Activated CD8-positive, alpha-beta memory T cell treated with anti-CD3 and anti-CD28 coated beads for 4 hours (primary cell): ENCODE measurements around the gene AKTIP.
A peak's percentile ranks its signal among the peaks of the same experiment; 100 is the strongest.
"Not testable (repeated sequence)": the region's sequence is repeated elsewhere in the genome, so short reads cannot be mapped to it uniquely, and the experiment has no call there.

Source experiments
- DNase-seq, 2 donors: peaks; one replicate each; pipeline ENCODE4 v3.0.0-alpha.2; 2020; ENCODE audit warnings: low read depth in 2 of 2

Gene AKTIP

DNA sequence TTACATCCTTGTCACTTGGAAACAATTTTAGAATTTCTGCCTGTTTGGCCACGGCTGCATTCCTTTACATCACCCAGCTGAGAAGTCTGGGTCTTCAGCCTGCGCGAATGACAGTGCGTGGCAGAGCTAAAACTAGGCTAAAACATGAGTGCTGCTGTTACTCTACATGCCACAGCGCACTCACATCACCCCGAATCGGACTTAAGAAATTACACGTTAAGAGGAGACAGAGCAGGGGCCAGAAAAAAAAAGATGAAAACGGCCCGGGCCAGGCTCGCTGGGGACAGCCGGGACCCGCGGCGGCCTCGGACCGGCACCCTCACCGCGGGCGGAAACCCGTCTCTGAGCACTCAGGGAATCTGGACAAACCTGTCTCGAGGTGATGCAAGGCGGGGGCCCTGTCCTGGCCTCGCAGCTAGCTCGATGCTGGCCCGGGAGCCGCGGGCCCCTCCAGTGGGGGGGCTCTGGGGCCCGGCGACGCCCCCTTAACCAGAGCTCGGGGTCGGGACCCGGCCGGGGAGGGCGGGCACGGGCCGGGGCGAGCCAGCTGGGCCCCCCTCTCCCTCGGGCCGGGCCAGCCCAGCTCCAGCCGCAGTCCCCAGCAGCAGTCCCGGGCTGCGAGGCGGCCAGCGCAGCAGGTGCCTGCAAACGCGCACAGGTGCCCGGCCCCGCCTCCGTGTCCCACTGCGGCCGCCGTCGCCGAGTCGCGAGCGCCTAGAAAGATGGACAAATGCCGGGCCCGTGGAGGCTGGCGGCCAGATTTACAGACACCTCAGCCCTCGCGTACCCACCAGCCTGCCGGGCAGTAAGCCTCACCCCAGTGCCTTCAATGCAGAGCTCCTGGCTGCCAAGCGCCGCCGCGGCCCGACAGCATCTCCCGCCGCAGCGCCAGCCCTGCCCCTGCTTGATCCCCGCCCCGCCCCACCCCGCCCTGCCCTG, at the start of gene AKTIP:
AKTIP (minus strand) TSS at position 879 of the 939 bp plus-strand sequence. CDS start 2,950 bp downstream, outside the sequence.
- no peak for DNase-seq

DNA sequence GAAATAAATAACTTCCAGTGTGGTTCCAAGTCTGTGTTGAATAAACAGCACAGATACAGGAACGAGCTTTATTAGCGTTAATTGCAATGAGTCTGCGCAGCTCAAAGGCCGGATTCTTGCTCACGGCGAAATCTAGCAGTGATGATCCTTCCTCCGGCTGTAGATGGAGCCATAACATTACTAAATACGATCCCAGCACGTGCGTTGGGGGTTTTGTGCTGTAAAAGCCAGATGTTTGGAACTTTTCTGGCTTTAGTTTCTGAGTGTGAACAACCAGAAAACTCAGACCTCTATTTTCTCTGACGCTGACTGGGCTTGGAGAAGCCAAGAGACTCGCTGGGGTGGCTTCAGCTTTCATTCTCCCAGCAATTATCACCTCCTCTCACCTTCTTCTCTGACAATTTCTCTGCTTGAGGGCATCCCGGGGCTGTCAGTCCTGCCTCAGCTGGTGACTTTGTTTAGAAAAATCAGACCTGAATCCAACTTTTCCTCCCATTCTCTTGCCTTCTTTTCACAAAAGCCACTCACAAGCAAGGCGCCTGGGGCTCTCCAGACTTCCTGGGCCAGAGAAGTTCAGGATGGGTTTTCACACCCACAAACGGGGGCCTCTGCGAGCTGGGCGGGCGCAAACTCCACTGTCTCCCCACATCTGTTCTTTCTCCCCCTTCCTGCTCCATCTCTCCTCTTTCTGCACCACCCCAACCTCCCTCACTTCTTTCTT, 47.1 kb upstream of the AKTIP start:
- DNase-seq, result peak; percentile 4 to 28

DNA sequence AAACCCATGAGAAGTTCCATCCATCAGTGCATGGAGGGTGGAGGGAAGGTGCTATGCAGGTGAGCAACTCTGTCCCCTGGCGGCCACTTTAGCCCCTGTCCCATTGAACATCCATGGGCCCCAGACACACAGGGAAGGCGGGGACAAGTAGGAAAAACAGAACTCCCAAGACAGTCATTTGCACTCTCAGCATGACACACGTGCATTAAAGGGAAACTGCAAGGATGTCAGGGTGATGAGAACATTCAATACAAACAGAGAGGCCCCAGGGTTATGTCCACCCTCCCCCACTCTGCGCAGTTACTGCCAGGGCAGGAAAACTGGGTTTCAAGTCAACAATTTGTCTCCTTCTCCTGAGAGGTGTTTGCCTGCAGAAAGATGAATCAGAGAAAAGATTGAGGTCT, 44.0 kb upstream of the AKTIP start:
- DNase-seq, result no peak

DNA sequence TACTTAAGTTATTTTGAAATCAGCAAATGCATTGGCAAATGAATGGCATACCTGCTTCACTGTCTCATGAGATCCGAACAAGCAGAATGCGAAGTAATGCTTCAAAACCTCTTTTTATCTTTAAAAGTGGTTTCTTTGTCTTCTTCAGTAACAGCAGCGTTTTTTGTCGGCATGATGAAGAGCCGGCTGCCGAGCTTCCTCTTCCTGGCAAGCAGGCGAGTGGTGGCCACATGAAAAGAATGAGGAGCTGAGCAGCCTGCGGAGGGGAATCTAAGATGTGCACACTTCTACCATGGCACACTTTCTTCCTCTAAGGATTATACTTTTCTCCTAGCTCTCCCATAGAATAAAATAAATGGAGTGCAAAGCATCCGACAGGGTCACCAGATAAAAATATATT, 42.4 kb upstream of the AKTIP start:
- DNase-seq, result peak in 1 of 2 donors; percentile 8

DNA sequence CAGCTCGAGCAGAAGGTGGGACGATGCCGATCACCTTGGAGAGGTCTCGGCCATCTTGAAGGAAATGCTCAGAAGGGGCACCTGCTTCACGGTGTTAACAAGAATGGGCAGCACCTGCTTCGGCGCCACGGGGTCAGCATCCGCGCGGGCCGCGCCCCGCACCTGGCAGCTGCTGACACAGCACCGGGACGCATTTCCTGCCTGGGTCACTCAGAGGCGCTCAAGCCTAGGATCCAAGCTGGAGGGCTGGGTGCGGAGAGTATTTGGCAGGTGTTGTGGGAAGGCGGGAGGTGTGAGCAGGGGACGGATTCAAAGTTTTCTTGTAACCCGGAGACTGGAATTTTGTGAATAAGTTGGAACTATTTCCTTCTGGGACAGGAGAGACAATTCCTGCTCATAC, 39.3 kb upstream of the AKTIP start:
- no peak for DNase-seq

DNA sequence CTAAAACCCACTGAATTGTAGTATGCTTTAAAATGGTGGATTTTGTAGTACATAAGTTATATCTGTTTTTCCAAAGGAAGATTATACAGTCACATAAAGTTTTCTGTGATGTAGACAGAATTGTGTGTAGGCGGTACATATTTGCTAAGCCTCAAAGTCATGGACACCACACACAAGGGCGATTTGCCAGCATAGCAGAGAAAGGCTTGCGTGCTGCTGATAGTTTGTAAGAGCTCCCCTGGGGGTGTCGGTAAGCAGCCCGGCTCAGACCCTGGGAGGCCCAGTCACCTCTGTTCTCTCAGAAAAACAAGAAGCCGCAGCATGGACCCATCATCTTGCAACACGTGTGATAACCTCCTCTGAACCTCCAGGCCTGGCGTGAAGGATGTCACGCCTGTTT, 38.3 kb upstream of the AKTIP start:
- no peak for DNase-seq

DNA sequence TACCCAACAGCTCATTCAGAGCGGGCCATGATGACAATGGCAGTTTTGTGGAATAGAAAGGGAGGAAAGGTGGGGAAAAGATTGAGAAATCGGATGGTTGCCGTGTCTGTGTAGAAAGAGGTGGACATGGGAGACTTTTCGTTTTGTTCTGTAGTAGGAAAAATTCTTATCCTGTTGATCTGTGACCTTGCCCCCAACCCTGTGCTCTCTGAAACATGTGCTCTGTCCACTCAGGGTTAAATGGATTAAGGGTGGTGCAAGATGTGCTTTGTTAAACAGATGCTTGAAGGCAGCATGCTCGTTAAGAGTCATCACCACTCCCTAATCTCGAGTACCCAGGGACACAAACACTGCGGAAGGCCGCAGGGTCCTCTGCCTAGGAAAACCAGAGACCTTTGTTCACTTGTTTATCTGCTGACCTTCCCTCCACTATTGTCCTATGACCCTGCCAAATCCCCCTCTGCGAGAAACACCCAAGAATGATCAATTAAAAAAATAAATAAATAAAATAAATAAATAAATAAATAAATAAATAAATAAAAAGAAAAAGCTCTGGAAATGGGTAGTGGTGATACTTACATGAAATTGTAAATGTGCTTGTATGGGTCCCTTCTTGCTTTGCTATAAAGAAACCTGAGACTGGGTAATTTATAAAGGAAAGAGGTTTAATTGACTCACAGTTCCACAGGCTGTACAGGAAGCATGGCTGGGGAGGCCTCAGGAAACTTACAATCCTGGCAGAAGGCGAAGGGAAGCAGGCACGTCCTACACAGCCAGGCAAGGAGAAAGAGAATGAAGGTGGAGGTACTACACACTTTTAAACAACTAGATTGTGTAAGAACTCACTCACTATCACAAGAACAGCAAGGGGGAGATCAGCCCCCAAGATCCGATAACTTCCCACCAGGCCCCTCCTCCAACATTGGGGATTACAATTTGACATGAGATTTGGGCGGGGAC, 37.0 kb upstream of the AKTIP start:
- not testable (repeated sequence) for DNase-seq

DNA sequence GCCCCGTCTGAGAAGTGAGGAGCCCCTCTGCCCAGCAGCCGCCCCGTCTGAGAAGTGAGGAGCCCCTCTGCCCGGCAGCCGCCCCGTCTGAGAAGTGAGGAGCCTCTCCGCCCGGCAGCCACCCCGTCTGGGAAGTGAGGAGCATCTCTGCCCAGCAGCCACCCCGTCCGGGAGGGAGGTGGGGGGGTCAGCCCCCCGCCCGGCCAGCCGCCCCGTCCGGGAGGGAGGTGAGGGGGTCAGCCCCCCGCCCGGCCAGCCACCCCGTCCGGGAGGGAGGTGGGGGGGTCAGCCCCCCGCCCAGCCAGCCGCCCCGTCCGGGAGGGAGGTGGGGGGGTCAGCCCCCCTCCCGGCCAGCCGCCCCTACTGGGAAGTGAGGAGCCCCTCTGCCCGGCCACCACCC, 36.3 kb upstream of the AKTIP start:
- not testable (repeated sequence) for DNase-seq

DNA sequence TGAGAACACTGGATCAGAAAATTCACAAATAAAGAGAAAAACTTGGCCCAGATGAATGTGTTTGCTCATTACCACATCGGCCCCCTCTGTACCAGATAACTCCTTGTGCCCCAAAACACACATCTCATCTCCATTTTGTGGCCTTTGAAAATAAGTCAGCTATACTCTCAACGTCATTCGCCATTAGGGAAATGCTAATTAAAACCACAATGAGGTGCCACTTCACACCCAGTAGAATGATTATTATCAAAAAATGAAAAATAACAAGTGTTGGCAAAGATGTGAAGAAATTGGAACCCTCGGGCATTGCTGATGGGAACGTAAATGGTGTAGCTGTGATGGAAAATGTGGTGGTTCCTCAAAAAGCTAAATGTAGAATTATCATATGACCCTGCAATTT, 34.6 kb upstream of the AKTIP start:
- no peak for DNase-seq

DNA sequence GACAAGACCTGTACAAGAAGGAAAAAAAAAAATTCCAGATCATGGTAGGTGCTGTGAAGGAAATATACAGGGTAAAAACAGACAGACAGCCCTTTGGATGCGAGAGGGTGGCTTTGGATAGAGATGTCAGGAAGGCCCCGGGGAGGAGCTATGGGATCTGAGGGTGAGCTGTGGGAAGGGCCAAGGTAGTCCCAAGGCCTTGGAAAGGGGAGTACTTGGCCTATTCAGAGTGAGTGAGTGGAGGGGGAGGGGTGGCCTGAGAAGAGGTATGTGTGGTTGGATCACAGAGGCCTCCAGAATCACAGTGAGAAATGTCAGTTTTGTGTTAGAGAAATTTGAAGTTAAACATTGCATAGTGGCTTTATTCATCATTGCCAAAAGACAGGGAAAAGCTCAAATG, 31.2 kb upstream of the AKTIP start:
- no peak for DNase-seq

DNA sequence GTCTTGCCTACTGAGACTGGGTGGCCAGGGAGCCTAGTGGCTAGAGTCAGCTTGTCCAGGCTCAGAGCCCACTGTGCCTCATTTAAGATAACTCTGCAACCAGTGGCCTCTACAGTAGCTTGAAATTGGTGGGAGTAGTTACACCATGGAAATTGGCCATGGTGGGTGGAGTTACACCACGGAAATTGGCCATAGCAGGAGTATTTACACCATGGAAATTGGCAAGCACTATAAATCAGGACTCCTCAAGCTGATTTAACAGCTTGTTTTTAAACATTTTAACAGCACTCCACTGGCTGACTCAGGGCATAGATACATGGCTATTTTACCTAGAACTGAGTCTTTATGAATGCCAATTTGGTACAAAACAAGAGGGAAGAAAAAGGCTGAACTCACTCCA, 27.7 kb upstream of the AKTIP start:
- DNase-seq, result no peak

DNA sequence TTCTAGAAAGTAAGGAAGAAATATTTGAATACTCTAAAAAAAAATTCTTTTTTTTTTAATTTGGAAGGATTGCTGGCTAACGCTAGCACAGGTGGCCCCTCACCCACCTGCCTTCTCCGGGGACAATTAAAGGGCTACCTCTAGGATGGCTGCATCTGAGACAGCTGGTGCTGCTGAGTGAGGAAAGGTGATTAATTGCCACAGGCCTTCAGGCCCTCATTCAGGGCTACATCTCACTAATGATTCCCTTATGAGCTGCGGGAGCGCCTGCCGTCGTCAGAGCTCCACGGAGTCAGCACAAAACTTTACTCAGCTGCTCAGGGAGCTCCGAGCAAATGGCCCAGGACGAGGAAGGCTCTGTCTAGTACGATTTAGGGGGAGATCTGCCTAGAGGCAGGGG, 27.0 kb upstream of the AKTIP start:
- no peak for DNase-seq

DNA sequence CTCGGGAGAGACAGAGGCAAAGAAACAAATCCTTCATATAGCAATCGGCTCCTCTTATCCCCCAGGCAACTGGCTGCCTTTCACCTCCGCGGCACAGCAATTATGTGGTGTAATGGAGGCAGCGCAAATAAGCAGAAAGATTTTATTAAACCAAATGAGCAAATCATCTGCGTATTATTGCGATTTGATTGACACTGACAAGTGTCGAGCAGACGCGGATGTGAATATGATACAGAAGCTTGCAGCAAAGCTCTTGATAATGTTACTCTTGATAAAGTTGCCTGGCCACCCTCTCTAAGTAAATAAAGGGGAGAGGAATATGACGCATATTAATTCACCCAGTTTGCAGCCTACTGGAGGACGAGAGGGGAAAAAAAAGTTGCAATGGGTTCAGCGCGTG, 26.5 kb upstream of the AKTIP start:
- no peak for DNase-seq

DNA sequence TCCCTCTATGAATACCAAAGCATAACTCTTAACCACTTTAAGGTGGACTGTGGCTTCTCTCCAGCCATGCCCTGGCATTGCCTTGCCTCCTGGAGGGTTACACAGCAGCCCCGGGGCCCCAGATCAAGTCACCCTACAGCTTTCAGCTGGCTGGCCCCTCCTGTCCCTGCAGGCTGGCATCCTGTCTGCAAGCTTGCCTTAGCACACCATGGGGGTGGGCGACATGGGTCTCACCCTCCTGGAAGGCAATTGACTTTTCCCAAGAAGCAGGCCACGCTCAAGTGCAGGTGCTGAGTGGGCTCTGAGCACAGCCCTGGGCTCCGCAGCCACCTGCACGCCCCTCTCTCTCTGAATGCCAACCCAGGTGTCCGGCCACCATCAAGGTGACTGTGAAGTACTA, 25.8 kb upstream of the AKTIP start:
- no peak for DNase-seq

DNA sequence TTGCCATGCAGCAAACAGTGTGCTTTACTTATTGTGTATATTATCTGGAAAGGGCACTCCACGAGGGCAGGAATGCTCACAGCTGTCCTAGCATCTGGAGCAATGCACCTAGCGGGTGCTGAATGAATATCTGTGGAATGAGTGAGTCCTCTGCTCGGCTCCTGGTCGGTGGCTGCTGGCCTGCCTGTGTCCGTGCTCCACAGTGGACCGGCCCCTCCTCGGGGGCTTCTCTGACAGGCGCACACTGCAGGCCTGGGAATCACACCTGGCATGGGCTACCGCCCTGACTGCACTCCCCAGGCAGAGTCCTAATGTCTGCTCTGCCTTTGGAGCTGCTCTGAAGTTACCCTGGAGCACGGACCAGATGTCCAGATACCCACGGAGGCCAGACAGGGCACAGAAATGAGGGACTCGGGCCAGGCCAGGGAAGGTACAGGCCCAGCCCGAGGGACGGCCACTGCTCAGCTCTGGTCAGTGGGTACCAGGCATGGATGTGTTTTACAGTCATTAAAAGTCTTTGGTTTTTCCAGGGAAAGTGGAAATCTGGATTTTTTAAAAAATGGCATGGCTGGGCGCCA, 21.1 kb upstream of the AKTIP start:
- no peak for DNase-seq

DNA sequence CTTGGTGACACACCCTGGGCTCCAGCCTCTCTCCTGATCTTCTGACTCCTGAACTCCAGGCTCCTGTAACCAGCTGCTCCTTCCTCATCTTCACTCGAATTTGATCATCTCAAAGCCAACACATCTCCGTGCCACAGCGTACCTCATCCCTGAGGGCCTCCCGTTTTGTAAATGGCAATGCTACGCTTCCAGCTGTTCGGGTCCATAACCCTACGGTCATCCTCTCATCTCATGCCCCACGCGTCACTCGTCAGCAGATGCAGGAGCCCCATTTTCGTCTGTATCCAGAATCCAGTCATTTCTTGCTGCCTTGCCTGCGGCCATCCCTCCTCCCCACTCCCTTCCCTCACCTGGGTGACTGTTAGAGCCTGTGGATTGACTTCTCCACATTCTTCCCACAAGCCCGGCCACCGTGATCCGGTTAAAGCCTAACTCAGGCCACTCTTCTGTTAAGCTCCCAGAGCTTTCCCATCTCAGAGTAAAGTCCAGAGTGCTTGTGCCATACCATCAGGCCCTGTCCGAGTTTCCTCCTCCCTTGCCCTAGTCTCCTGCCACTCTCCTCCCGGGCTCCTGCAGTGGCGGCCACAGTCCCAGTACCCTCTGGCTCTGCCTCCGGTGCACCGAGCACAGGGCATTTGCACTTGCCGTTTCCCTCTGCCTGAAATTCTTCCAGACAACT, 20.3 kb upstream of the AKTIP start:
- DNase-seq, result no peak

DNA sequence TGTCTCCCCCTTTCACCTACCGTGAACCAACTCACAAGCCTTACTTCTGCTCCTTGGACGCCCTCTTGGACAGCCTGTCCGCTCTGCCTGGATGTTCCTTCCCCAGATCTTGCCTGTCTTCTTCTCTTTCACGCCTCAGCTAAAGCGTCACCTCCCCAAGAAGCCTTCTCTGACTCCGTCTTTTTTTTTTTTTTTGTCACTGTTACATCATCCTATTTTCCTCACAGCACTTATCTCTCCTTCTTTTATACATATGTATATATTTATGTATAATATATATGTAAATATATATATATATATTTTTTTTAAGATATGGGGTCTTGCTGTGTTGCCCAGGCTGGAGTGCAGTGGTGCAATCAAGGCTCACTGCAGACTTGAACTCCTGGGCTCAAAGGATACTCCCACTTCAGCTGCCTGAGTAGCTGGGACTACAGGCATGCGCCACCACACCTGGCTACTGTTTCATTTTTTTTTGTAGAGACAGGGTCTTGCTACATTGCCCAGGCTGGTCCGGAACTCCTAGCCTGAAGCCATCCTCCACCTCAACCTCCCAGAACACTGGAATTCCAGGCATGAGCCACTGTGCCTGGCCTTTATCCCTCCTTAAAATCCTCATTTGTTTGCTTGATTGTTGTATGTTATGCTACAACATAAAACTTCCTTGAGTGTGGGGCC, 16.5 kb upstream of the AKTIP start:
- DNase-seq, result no peak

DNA sequence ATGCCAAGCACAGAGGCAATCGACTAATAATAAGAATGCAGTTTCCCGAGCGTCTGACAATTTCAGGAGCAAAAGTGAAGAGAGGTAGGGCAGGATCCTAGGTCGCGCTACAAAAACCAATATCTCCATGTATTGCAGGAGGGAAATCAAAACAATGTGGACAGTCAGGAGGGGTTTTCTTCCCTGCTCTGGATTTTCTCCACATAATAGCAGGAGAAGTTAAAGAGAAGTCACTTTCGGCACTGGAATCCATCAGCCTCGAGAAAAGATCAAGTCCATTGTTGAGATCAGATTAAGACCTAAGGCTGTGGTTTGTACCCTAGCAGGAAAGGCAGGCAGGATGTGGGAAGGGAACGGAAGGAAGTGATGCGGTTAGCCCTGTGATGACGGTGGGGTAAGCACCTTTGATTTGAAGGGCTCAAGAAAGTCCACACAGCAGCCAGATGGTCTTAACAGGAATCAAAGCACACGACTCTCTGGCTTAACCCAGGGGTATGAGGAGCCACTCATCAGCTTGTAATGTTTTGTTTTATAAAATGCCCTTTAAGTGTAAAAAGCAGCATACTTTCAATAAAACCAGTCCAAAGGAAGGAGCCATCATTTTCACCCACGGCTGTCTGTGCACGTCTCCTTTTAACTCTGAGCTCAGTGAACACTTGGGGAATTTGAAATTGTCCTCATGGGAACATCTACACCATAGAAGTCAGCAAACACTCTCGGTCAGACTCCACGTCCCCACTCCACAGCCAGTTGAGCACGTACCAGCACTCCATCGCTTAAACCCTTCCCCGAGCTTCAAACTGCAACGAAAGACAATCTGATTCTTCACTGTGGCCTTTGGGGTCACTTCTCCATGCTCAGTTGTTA, 15.8 kb upstream of the AKTIP start:
- DNase-seq, result peak; percentile 60 to 65

DNA sequence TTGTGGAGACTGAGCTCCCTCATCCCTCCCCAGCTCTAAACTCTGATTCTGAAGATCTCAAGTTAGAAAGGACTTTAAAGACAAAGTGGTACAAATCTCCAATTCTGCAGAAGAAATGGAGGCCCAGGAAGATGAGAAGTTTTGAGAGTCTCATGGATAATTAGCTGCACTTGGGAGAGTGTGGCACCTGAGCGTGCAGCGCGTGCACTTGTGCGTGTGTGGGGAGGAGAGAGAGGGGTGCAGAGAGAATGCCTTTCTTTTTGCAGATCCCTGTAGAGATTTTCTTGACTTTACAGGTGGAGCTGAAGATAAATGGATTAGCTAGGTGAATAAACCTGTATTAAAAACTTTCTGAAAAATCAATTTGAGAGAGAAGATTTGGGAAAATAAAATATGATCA, 14.8 kb upstream of the AKTIP start:
- DNase-seq, result no peak
